Stimulated activated CD4-positive, alpha-beta T cell treated with anti-CD3 and anti-CD28 coated beads, Interleukin-1b, Interleukin-23, amount 100 ng/mL, for 1 hour (primary cell): ENCODE results near the gene NFIL3.

Experiments used
- DNase-seq, 2 donors: peaks; one replicate each; pipeline ENCODE4 v3.0.0-alpha.2; 2020; ENCODE audit warnings: low read depth in 2 of 2

Gene NFIL3

DNA sequence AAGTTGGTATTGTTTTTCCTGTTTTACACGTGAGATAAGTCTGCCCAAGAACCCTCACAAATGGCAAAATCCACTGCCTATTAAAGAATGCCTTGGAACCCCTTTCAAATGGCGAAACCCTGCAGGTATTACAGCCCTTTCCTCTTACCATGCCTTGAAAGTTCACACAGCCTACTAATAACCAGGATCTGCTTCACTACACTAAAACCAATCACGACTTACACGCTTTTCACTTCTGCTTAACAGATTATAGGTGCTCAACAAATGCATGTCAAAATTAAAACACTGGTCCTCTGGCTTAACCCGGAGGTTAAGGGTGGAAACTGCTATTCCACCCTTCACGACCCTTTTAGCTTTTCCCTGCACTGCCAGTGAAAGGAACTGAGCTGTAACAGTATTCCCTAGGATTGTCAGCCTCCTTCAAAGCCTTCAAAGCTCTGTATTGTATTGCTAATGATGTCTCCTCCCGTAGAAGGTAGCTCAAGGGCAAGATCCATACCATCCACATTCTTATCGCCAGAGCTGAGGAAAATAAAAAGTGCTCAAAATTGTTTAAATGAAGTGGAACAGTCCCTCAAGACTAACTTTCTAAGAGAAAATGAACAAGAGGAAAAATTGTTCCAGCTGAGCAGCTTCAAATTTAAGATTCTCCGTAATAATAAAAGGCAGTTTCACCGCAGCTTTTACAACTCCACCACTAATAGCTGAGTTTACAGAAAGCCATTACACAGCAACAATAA is 62.9 kb downstream of the NFIL3 start:
- DNase-seq: no peak

DNA sequence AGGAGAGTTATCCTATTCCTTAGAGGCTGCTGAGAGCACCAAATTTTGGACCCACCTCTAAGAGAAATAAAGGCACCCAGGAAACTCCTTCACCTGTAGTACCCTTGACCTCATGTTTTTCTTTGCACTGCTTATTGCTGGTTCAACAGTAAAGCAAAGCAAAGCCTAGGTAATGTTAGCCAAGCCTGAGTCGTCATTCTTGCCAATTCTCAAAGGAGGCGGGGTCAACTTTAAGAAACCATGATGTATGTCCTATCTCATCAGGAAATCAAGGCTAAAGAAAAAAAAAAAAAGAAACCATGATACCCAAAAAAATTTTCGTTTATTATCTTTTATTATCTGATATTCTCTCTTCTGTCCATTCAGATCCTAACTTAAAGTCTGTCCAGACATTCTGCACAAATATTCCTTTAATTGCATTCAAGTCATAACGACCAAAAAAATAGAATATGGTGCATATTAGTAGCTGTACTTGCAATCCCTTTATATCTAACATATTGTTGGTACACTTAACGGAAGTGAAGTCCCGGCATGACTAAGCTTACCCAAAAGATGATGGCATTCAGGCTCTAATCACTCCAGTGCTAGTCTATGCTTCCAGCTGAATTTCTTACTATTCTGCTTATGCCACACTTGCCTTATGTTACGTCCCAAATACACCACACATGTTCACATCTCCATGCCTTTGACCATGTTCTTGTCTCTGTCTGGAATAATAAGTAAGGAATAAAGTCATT is 63.7 kb downstream of the NFIL3 start:
- DNase-seq: no peak

DNA sequence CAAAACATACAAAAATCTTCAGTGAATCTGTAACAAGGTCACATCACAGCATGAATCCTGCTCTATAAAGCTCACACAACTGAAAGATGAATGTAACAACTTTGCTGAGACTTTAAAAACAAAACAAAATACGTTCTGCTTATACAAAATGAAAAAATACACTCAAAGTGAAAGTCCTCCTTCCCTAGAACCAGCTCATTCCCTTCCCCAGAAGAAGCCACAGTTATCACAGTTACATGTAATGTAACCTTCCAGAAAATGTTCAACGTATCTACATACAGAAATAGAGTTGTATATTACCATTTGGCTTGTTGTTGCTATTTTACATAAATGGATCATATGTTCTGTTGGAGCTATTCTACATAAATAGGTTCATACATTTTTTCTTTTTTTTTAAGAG is 64.5 kb downstream of the NFIL3 start:
- no peak for DNase-seq
